GM12878 (cell line): ENCODE measurements around the gene NHSL1. TPM values are rescaled to one million over a fixed set of nuclear protein-coding genes. Genes with fewer than 3 reads are reported as not detected.

Experiments used
- BACH1 ChIP-seq: fragments of 450-650 bp; IDR thresholded peaks from 2 replicates; pipeline ENCODE4 v1.6.1; 2017; ENCODE audit warnings: mild to moderate bottlenecking, borderline replicate concordance
- BCL11A ChIP-seq: IDR thresholded peaks from 2 replicates; pipeline ENCODE4 v1.6.1; 2011; ENCODE audit warnings: low read depth, low read length
- CHD2 ChIP-seq: IDR thresholded peaks from 2 replicates; pipeline ENCODE4 v1.6.1; 2011; ENCODE audit warnings: low read depth, low read length, improper control_type of control experiment, borderline replicate concordance
- EGR1 ChIP-seq, 2 experiments: IDR thresholded peaks; 1 replicate in 1 of 2; 2 replicates in 1 of 2; pipeline ENCODE4 v1.6.1; 2011 to 2012; ENCODE audit warnings: low read depth in 2 of 2, low read length in 2 of 2, borderline replicate concordance in 1 of 2, mild to moderate bottlenecking in 1 of 2, moderate library complexity in 1 of 2
- IRF4 ChIP-seq: IDR thresholded peaks from 2 replicates; pipeline ENCODE4 v1.6.1; 2011; ENCODE audit warnings: low read depth, low read length
- KDM1A ChIP-seq: fragments of 200-600 bp; sonication (generic); IDR thresholded peaks from 2 replicates; pipeline ENCODE4 v1.6.1; 2016; ENCODE audit warnings: borderline replicate concordance
- MLLT1 ChIP-seq: fragments of 450-650 bp; IDR thresholded peaks from 2 replicates; pipeline ENCODE4 v1.6.1; 2016; ENCODE audit warnings: mild to moderate bottlenecking
- MTA2 ChIP-seq: fragments of 450-650 bp; IDR thresholded peaks from 2 replicates; pipeline ENCODE4 v1.6.1; 2016; ENCODE audit warnings: low read depth, mild to moderate bottlenecking, moderate library complexity
- POLR2A ChIP-seq: IDR thresholded peaks from 2 replicates; pipeline ENCODE4 v1.6.1; 2011; ENCODE audit warnings: low read depth, mild to moderate bottlenecking, low read length
- POLR2AphosphoS2 ChIP-seq: IDR thresholded peaks from 2 replicates; pipeline ENCODE4 v1.6.1; 2011; ENCODE audit warnings: low read depth, mild to moderate bottlenecking, low read length, improper control_type of control experiment, moderate library complexity
- SP1 ChIP-seq: IDR thresholded peaks from one replicate; pipeline ENCODE4 v1.6.1; 2011; ENCODE audit warnings: low read depth, low read length
- ZBTB33 ChIP-seq: fragments of 450-650 bp; IDR thresholded peaks from 2 replicates; pipeline ENCODE4 v1.6.1; 2017; ENCODE audit warnings: mild to moderate bottlenecking
- ZNF384 ChIP-seq: IDR thresholded peaks from 2 replicates; pipeline ENCODE4 v1.6.1; 2012; ENCODE audit warnings: low read depth, mild to moderate bottlenecking, low read length, improper control_type of control experiment, borderline replicate concordance
- ZSCAN29 ChIP-seq: fragments of 450-650 bp; IDR thresholded peaks from 2 replicates; pipeline ENCODE4 v1.6.1; 2017; ENCODE audit warnings: mild to moderate bottlenecking, moderate library complexity
- polyA plus RNA-seq, 11 experiments: library from polyadenylated mRNA; depleted of rRNA in 4 of 11; unstranded in 6 of 11; stranded (reverse) in 5 of 11; fragments of >200 nt; fragmentation: Nextera tagmentation in 4 of 11; fragmentation: Illumina TruSeq in 1 of 11; extraction: Ambion mirVana in 4 of 11; extraction: Trizol in 1 of 11; gene quantifications; 1 replicate in 1 of 11; 2 replicates in 10 of 11; pipeline versions ENCODE4 v1.2.1 to v1.2.3, GENCODE V29; 2011 to 2016; ENCODE audit warnings: inconsistent platforms in 2 of 11, missing spikeins in 2 of 11, low read depth in 1 of 11
- total RNA-seq, 4 experiments: library from RNA; depleted of rRNA in 3 of 4; stranded (reverse); fragments of >200 nt in 3 of 4; fragmentation: Illumina TruSeq in 1 of 4; extraction: Trizol in 1 of 4; gene quantifications; 2 replicates each; pipeline versions ENCODE4 v1.2.1 to v1.2.3, GENCODE V29; 2013 to 2021
- TF ChIP-seq, protein P1 (sequence below): IDR thresholded peaks from 2 replicates; pipeline ENCODE4 v1.6.1; 2011; ENCODE audit warnings: borderline replicate concordance, low read depth, mild to moderate bottlenecking, moderate library complexity, low read length; ENCODE audit not compliant: insufficient read depth, poor library complexity, severe bottlenecking
- TF ChIP-seq, protein P2 (sequence below): fragments of 450-650 bp; IDR thresholded peaks from 2 replicates; pipeline ENCODE4 v1.6.1; 2018; ENCODE audit warnings: mild to moderate bottlenecking, low read depth, moderate library complexity; ENCODE audit not compliant: partially characterized antibody
- TF ChIP-seq, protein P3 (sequence below): IDR thresholded peaks from 2 replicates; pipeline ENCODE4 v1.6.1; 2012; ENCODE audit warnings: low read depth, low read length, improper control_type of control experiment
- TF ChIP-seq, protein P4 (sequence below): fragments of 450-650 bp; IDR thresholded peaks from 2 replicates; pipeline ENCODE4 v1.6.1; 2017; ENCODE audit warnings: antibody characterized with exemption, mild to moderate bottlenecking, moderate library complexity

The NHSL1 gene
- total and polyA plus RNA-seq, 10 of the 15 experiments (the other 5 are each of a cell fraction or from before 2014, with no cell fraction given): 0.26 to 14.1 (median 0.90) TPM

DNA sequence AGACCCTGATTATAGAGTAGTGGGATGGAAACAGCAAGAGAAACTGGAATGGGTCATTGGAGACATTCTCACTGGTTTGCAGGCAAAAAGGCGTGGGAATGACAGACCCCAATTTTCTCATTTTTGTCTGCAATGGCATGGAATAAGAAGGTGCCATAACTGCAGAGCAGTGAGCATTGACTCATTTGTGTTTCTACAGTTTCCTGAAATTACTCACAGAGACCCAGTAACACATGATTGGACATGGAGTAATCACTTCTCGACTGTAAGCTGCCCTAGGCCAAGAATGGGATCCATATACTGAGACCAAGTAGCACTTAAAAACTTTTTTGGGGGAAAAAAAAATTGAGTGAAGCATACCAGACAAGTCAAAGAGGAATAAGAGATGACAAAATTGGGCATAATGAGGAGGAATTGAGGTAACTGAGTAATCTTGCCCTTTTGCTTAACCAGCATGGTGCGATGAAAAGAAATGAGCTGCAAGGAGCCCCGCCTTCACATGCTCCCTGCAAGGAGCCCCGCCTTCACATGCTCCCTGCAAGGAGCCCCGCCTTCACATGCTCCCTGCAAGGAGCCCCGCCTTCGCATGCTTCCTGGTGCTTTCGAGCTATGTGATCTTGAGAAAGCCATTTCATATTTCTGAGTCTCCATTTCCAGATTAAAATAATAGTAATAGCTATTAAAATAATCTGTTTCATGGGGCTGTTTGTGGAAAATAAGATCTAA is 44.1 kb downstream of the NHSL1 start (continued):
- TF ChIP-seq MLLT1: no peak
- TF ChIP-seq CHD2: no peak
- TF ChIP-seq BACH1: peak; percentile 57; the same call in 1 of the 2 replicates
- no peak for TF ChIP-seq ZNF384
- peak; percentile 90 for TF ChIP-seq IRF4
- no peak for TF ChIP-seq KDM1A
- TF ChIP-seq, protein P1, sequence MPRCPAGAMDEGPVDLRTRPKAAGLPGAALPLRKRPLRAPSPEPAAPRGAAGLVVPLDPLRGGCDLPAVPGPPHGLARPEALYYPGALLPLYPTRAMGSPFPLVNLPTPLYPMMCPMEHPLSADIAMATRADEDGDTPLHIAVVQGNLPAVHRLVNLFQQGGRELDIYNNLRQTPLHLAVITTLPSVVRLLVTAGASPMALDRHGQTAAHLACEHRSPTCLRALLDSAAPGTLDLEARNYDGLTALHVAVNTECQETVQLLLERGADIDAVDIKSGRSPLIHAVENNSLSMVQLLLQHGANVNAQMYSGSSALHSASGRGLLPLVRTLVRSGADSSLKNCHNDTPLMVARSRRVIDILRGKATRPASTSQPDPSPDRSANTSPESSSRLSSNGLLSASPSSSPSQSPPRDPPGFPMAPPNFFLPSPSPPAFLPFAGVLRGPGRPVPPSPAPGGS: no peak
- TF ChIP-seq, protein P2, sequence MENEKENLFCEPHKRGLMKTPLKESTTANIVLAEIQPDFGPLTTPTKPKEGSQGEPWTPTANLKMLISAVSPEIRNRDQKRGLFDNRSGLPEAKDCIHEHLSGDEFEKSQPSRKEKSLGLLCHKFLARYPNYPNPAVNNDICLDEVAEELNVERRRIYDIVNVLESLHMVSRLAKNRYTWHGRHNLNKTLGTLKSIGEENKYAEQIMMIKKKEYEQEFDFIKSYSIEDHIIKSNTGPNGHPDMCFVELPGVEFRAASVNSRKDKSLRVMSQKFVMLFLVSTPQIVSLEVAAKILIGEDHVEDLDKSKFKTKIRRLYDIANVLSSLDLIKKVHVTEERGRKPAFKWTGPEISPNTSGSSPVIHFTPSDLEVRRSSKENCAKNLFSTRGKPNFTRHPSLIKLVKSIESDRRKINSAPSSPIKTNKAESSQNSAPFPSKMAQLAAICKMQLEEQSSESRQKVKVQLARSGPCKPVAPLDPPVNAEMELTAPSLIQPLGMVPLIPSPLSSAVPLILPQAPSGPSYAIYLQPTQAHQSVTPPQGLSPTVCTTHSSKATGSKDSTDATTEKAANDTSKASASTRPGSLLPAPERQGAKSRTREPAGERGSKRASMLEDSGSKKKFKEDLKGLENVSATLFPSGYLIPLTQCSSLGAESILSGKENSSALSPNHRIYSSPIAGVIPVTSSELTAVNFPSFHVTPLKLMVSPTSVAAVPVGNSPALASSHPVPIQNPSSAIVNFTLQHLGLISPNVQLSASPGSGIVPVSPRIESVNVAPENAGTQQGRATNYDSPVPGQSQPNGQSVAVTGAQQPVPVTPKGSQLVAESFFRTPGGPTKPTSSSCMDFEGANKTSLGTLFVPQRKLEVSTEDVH: no peak
- no peak for TF ChIP-seq ZBTB33
- TF ChIP-seq POLR2A: no peak
- no peak for TF ChIP-seq POLR2AphosphoS2
- TF ChIP-seq EGR1 (IDR thresholded peaks at IDR 0.05; ENCODE audit: borderline replicate concordance in 1 of 2, low read depth in 2 of 2, low read length in 2 of 2): no peak
- TF ChIP-seq, protein P3, sequence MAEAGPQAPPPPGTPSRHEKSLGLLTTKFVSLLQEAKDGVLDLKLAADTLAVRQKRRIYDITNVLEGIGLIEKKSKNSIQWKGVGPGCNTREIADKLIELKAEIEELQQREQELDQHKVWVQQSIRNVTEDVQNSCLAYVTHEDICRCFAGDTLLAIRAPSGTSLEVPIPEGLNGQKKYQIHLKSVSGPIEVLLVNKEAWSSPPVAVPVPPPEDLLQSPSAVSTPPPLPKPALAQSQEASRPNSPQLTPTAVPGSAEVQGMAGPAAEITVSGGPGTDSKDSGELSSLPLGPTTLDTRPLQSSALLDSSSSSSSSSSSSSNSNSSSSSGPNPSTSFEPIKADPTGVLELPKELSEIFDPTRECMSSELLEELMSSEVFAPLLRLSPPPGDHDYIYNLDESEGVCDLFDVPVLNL: no peak
- TF ChIP-seq, protein P4, sequence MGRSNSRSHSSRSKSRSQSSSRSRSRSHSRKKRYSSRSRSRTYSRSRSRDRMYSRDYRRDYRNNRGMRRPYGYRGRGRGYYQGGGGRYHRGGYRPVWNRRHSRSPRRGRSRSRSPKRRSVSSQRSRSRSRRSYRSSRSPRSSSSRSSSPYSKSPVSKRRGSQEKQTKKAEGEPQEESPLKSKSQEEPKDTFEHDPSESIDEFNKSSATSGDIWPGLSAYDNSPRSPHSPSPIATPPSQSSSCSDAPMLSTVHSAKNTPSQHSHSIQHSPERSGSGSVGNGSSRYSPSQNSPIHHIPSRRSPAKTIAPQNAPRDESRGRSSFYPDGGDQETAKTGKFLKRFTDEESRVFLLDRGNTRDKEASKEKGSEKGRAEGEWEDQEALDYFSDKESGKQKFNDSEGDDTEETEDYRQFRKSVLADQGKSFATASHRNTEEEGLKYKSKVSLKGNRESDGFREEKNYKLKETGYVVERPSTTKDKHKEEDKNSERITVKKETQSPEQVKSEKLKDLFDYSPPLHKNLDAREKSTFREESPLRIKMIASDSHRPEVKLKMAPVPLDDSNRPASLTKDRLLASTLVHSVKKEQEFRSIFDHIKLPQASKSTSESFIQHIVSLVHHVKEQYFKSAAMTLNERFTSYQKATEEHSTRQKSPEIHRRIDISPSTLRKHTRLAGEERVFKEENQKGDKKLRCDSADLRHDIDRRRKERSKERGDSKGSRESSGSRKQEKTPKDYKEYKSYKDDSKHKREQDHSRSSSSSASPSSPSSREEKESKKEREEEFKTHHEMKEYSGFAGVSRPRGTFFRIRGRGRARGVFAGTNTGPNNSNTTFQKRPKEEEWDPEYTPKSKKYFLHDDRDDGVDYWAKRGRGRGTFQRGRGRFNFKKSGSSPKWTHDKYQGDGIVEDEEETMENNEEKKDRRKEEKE: no peak
- peak; percentile 74 for TF ChIP-seq MTA2
- TF ChIP-seq SP1: no peak
- TF ChIP-seq ZSCAN29: no peak
- peak; percentile 74 for TF ChIP-seq BCL11A
